HG03060 (cell line): ENCODE data around the gene CCNQ.

Experiments
- ATAC-seq: cut with Tn5 transposase; IDR thresholded peaks from one replicate; pipeline ENCODE4 v1.9.1; 2021; ENCODE audit warnings: low read depth, moderate number of reproducible peaks; ENCODE audit not compliant: unreplicated experiment

The CCNQ gene

GRCh38 chrX:153598541-153599191 is at the start of gene CCNQ:
Gene CCNQ, minus strand, starts transcription at chrX:153599139. Its CDS starts 66 bp downstream, at chrX:153599073.
- ATAC-seq, result no peak

GRCh38 chrX:153647461-153648357 is 48.8 kb upstream of the CCNQ start:
- ATAC-seq, result no peak

DNA sequence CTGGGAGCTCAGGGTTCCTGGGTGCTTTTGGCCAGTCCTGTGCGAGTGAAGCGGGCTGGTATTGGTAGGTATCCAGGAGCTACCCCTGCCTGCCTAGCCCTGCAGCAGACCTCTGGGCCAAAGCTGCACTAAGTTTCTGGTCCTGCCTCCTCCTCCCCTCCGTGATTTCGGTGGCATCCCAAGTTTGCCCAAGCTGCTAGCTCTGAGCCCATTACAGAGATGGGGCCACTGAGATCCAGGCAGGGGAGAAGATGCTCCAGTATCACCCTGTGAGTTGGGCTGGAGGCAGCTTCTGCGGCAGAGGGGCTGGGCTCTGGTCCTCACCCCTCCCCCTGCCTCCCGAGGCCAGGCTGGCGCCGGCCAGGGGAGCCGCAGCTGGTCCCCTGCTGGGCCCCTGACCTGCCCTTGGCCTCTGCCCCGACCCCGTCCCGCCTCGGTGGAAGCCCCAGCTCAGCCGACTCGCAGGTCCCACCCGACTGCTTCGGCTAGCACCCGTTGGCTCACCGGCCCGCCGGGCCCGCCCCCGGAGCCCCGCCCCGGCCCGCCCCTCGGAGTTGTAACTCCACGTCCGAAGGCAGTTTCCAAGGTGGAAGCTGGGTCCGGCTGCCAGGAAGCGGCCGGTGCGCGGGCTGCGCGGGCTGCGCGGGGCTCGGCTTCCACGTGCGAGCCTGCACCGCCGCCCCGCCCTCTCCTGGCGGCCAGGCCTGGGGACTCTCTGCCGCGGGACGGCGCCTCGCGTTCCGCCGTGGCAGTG is 47.9 kb upstream of the CCNQ start, which contains the start of gene DUSP9:
Gene DUSP9 (plus strand): TSS at position 584 of the 754 bp plus-strand sequence. CDS start 751 bp downstream, outside the sequence.
- no peak for ATAC-seq

DNA sequence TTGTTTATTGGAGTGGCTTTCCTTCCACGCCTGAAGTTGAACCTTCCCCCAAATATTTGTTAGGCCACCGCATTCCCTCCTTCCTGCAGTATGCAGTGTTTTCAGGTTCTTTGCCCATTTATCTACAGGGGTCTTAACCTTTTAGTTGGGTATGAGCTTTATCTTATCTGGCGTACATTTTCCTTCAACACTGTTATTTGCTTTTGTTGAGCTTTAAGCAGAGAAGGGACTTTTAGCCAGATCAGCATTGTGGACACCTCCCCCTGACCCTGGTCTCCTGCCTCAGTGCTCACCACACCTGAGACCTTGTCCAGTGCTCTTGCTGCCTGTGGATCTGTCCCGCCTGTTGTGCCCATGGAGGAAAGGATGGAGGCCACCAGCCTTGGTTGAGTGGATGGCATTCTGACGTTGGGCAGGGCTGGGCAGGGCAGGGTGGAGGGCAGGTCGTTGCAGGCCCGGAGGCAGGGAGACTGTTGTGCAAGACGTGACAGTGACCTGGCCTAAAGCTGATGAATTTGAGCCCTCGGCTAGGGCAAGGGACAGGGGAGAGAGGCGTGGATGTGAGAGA is 47.1 kb upstream of the CCNQ start:
- no peak for ATAC-seq

- no peak for ATAC-seq
These were observed 46.2 kb upstream of the CCNQ start for GRCh38 chrX:153645151-153645550.

- no peak for ATAC-seq
These were observed 45.6 kb upstream of the CCNQ start for GRCh38 chrX:153644356-153645125.

DNA sequence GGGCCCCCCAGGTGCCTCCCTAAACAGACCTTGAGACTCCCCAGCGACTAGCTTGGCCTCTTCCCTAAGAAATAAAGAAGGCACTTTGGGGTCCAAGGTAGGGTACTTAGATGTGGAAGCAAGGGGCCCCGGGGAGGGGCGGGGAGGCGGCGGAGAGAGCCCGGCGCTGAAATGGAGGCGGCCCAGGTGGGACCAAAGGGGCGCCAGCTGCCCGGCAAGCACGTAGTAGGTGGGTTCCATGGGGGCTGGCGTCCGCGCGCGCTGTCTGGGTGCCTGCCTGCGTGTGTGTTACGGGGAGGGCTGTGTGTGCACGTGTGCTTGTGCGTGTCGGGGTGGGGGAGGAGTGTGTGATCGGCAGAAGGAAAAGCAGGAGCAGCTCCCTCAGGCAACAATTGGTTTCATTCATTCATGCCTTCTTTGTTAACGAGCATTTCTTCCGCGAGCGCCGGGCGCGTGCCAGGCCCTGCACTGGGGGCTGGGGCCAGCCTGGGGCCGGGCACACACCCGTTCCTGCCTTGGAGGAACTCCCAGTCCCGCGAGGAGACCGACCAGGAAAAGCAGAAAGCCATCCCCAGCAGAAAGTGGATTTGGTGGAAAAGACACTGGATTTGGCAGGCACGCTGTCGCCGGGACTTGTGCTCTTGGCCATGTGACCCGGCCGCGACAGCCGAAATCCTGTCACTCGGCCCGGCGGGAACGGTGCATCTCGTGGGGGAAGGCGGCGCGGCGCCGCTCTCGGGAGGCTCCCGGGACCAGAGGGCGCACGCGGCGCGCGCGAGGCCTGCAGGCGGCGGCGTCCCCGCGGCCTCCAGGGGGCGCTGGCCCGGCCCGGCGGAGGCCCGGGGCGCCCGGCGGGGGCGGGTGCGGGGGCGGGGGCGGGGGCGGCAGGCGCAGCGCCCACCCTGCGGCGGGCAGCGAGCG is 44.8 kb upstream of the CCNQ start:
- no peak for ATAC-seq

GRCh38 chrX:153642655-153643430 is 43.9 kb upstream of the CCNQ start:
- no peak for ATAC-seq

- ATAC-seq, result no peak
These were observed 43.2 kb upstream of the CCNQ start for GRCh38 chrX:153642051-153642654.

GRCh38 chrX:153641627-153642026 is 42.7 kb upstream of the CCNQ start:
- no peak for ATAC-seq

- ATAC-seq, result no peak
These were observed 42.0 kb upstream of the CCNQ start for GRCh38 chrX:153640736-153641575.

DNA sequence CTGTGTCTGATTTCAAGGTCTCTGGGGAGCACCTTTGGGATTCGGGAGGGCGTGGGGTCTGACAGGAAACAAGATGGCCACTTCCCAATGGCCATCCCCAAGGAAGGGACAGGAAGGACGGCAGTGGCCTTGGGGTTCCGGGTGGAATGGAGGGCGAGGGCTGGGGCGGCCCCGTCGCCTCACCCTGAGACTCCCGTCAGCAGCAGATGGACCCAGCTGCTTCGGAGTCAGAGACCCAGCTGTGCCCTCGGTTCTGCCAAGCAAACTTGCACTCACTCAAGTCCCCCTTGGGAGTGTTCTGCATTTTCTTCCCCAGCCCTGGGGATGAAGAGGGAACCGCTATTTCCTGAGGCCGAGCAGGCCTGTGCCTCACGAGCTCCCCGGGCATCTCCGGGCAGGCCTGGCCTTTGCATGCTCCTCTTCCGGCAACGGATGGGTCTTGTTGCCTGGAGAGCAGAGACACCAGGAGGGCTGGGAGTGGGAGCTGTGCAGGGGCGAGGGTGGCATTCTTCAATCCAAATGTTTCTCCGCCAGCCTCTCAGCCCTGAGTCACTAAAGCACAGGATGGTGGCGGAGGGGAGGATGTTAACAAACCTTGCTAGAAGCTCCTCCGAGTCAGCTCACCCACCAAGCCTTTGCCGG is 41.2 kb upstream of the CCNQ start:
- ATAC-seq, result no peak

DNA sequence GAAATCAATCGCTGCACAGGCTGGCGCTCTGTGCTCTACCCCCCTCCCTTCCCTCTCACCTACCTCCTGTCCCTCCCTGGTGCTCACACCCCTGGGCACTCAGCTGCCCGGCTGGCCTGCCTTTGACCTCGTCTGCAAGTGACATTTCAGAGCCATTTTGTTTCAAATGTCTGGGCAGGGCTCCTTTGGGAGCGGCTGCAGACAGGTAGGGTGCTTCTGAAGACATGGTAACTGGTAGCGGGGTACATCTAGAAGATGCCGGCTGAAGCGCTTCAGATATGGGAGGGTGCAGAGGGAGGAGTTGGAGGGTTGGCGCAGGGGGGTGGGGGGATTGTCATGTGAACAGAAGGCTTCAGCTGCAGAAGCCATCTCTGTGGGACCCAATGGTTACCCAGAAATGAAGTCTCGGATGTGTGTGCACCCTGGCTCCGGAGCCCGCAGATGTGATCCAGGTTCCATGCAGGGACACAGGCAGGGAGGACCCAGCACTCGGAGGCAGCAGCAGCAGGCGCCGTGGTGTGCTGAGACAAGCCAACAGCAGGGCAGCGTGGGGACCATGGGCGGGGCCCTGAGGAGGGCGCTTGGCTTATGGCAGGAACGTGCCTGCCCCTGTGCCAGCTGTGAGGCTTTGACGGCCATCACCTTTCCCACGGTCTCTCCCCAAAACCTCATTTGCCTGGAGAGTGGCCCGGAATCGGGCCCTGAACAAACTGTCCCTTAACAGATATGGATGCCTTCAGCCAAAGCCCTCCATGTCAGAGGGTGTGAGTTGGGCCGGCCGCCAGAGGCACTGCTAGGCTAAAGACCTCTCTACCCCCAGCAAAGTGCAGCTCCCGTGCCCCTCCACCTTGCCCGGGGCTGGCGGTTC is 40.5 kb upstream of the CCNQ start:
- no peak for ATAC-seq

- ATAC-seq, result no peak
These were observed 39.7 kb upstream of the CCNQ start for GRCh38 chrX:153638436-153639176.

GRCh38 chrX:153638041-153638371 is 39.1 kb upstream of the CCNQ start:
- ATAC-seq, result no peak
